Right atrium auricular region (tissue), 2 donors: ENCODE results near the gene CPM. TPM values are rescaled to one million over a fixed set of nuclear protein-coding genes. Genes with fewer than 3 reads are reported as not detected.

Experiments used
- DNase-seq: peaks from one replicate; pipeline ENCODE4 v3.0.0-alpha.2; 2019; ENCODE audit warnings: low spot score
- H3K27ac ChIP-seq, 2 donors: fragments of 200-600 bp; sonication (generic); 1 replicate in 1 of 2; 2 replicates in 1 of 2; pipeline ENCODE4 v1.5.1; 2016 to 2019
- H3K27me3 ChIP-seq, 2 donors: fragments of 200-600 bp; sonication (generic); one replicate each; pipeline versions ENCODE4 v1.5.1 to v1.6.0; 2017 to 2019
- H3K36me3 ChIP-seq: fragments of 200-600 bp; sonication (generic); one replicate; pipeline ENCODE4 v1.5.1; 2016
- H3K4me1 ChIP-seq, 2 donors: fragments of 200-600 bp; sonication (generic); one replicate each; pipeline versions ENCODE4 v1.5.1 to v1.6.0; 2017 to 2019
- H3K4me3 ChIP-seq, 2 donors: fragments of 200-600 bp; sonication (generic); 1 replicate in 1 of 2; 2 replicates in 1 of 2; pipeline ENCODE4 v1.5.1; 2017 to 2019; ENCODE audit warnings: mild to moderate bottlenecking in 1 of 2, moderate library complexity in 1 of 2
- H3K9me3 ChIP-seq, 2 donors: fragments of 200-600 bp; sonication (generic); one replicate each; pipeline ENCODE4 v1.5.1; 2019
- total RNA-seq, 2 donors: library from RNA; depleted of rRNA; stranded (reverse); fragments of >200 nt; gene quantifications; one replicate each; pipeline ENCODE4 v1.1.0, GENCODE V29; 2016
- TF ChIP-seq, protein P1 (sequence below), 2 donors: fragments of 200-600 bp; sonication (generic); IDR thresholded peaks; one replicate each; pipeline ENCODE4 v1.5.1; 2019; ENCODE audit warnings: antibody characterized with exemption in 2 of 2

The CPM gene
- total RNA-seq, 2 donors from 2014 or later, result 19.8 to 21.9 TPM

DNA sequence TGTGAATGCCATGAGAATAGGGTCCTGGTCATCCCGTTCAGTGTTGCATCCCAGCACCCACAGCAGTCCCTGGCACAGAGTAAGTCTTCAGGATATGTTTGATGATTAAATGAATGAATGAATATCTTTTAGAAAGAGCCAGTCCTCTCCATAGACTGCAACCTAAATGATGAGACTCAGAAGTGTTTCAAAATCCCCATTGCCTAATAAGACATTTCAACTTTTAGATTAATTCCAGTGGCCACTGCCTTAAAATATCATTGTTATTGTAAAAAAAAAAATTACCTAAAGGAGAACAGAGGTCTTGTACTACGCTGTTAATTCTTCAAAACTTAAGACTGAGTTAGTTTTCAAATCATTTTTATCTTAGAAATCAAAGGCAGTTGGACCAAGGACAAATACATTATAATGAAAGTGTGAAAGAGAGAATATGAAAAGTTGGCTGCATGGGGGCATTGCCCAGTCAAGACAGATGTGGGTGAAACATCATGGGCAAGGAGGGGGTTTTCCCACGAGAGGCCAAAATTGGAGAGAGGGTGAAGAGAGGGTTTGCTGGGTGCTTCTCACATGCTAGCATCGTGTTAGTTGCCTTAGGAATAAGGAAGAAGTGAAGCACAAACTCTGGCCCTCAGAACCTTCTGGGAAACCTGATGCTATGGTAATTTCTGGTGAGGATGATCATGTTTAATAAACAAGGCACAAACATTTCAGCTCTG, 26.3 kb upstream of the CPM start:
- H3K4me1 ChIP-seq, result no peaks in the 10 kb centered on the region
- DNase-seq, result no peak
- H3K36me3 ChIP-seq, result no peaks in the 10 kb centered on the region

DNA sequence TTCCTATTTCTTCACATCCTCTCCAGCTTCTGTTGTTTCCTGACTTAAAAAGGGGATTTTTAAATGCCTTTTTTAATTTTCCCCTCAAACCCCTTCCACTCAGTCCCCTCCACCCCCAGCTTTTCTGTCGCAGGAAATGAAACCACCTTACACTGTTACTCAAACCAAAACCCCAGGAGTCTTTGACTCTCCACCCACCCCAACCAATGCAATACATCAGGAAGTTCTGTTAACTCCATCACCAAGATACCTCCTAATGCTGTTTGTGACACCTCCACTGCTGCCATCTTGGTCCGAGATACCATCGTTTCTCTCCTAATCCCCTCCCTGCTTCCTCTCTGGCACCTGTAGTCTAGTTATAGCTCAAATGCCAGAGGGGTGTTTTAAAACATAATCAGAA, 25.4 kb upstream of the CPM start:
- Histone ChIP-seq H3K4me1 (no peaks in the 10 kb centered on the region), H3K36me3 (no peaks in the 10 kb centered on the region), H3K4me3 (no peak overlapping the region), H3K27ac (no peak overlapping the region), H3K9me3 (no peaks in the 10 kb centered on the region), H3K27me3 (no peaks in the 10 kb centered on the region)
- DNase-seq, result no peak
- TF ChIP-seq, protein P1, sequence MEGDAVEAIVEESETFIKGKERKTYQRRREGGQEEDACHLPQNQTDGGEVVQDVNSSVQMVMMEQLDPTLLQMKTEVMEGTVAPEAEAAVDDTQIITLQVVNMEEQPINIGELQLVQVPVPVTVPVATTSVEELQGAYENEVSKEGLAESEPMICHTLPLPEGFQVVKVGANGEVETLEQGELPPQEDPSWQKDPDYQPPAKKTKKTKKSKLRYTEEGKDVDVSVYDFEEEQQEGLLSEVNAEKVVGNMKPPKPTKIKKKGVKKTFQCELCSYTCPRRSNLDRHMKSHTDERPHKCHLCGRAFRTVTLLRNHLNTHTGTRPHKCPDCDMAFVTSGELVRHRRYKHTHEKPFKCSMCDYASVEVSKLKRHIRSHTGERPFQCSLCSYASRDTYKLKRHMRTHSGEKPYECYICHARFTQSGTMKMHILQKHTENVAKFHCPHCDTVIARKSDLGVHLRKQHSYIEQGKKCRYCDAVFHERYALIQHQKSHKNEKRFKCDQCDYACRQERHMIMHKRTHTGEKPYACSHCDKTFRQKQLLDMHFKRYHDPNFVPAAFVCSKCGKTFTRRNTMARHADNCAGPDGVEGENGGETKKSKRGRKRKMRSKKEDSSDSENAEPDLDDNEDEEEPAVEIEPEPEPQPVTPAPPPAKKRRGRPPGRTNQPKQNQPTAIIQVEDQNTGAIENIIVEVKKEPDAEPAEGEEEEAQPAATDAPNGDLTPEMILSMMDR (IDR thresholded peaks at IDR 0.05), result no peak

More for the DNA sequence above, 26.3 kb upstream of the CPM start:
- Histone ChIP-seq H3K4me3 (no peak overlapping the region), H3K9me3 (no peaks in the 10 kb centered on the region), H3K27ac (no peak overlapping the region), H3K27me3 (no peaks in the 10 kb centered on the region)
- TF ChIP-seq, protein P1 (IDR thresholded peaks at IDR 0.05), result no peak

DNA sequence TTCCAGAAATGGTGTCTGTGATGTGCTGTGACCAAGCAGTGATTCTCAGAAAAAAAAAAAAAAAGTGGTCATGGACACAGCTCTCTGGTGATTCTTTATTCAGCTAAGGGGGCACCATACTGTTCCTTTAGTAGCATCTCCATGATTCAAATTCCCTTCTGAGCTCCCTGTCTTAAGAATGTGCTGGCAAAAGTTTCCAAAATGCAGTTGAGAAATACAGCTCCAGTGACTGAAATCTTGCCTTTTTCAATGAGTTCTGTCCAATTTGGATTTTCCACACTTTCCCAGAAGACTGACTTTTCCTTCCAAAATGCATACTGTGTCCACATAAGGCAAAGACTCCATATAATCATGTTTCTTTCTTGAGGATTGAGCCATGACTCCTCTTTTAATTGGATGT, 24.3 kb upstream of the CPM start:
- H3K36me3 ChIP-seq, result no peaks in the 10 kb centered on the region
- no peaks in the 10 kb centered on the region for H3K9me3 ChIP-seq
- no peak overlapping the region for H3K27ac ChIP-seq
- H3K27me3 ChIP-seq, result no peaks in the 10 kb centered on the region
- no peaks in the 10 kb centered on the region for H3K4me1 ChIP-seq
- DNase-seq, result no peak
- no peak overlapping the region for H3K4me3 ChIP-seq
- TF ChIP-seq, protein P1 (IDR thresholded peaks at IDR 0.05), result no peak

DNA sequence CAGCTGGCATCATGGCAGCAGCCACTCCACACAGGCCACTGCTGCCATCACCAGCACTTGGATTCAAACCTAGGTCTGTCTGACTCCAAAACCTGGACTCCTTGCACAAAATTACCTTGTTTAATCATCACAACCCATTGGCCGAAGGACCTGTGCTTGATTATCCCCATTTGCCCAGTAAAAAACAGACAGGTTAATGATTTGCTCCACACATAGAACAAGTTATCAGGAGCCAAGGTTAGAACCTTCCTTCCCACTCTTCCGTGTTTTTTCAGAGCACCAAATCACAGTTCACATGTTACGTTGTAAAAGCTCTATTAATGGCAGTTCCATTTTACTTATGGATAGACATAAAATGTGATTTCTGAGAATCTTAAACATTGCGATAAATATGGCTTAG, 23.5 kb upstream of the CPM start:
- Histone ChIP-seq H3K27ac (no peak overlapping the region), H3K36me3 (no peaks in the 10 kb centered on the region), H3K27me3 (no peaks in the 10 kb centered on the region), H3K9me3 (no peaks in the 10 kb centered on the region), H3K4me3 (no peak overlapping the region), H3K4me1 (no peaks in the 10 kb centered on the region)
- no peak for DNase-seq
- TF ChIP-seq, protein P1 (IDR thresholded peaks at IDR 0.05), result no peak

DNA sequence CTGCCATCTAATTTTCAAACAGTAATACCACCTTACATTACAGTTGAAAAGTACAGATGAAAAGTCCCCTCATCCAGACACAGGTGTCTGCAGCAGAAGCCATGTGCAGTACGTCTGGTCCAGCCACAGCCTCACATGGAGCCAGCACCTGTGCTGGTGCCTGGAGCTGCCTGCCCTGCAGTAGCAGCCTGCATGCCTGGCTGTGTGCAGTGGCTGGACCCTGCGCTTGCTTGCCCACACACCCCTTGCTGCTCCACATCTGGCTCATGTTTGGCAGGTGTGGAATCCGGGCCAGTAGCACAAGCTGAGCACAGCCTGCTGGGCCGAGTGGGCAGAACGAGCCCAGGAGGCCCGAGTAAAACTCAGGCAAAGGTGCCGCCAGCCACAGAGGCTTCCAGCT, 21.8 kb upstream of the CPM start:
- Histone ChIP-seq H3K27me3 (no peaks in the 10 kb centered on the region), H3K4me1 (no peaks in the 10 kb centered on the region), H3K36me3 (no peaks in the 10 kb centered on the region), H3K4me3 (no peak overlapping the region), H3K27ac (no peak overlapping the region), H3K9me3 (no peaks in the 10 kb centered on the region)
- TF ChIP-seq, protein P1 (IDR thresholded peaks at IDR 0.05), result no peak
- DNase-seq, result no peak

DNA sequence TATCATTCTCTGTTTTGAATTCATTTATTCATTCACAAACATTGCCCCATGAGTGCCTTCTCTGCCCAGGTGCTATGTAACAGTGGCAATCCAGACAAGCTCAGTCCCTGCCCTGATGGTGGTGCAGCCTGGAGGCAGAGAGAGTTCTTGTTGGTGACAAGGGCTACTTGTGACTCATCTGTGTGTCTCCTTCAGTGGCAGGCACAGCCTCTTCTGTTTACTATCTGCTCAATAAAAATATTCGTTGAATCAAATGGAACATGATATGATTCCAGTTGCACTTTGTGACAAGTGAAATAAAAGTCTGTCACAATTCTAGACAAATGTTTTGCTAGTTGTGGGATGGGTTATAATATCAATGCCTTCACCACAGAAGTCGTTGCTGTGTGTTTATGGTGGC, 20.6 kb upstream of the CPM start:
- Histone ChIP-seq H3K27me3 (no peaks in the 10 kb centered on the region), H3K36me3 (no peaks in the 10 kb centered on the region), H3K9me3 (no peaks in the 10 kb centered on the region), H3K4me1 (no peaks in the 10 kb centered on the region), H3K27ac (no peak overlapping the region), H3K4me3 (no peak overlapping the region)
- TF ChIP-seq, protein P1 (IDR thresholded peaks at IDR 0.05), result no peak
- no peak for DNase-seq
